Stimulated activated CD4-positive, alpha-beta T cell treated with anti-CD3 and anti-CD28 coated beads, Interleukin-1b, Interleukin-23, amount 100 ng/mL, for 24 hours (primary cell): Measurements from ENCODE around the gene ZBTB5.
"Not testable (repeated sequence)": the region's sequence is repeated elsewhere in the genome, so short reads cannot be mapped to it uniquely, and the experiment has no call there.

Experiments
- DNase-seq, 4 experiments: peaks; one replicate each; pipeline ENCODE4 v3.0.0-alpha.2; 2020; ENCODE audit warnings: low read depth in 4 of 4, low spot score in 1 of 4

ZBTB5 gene

DNA sequence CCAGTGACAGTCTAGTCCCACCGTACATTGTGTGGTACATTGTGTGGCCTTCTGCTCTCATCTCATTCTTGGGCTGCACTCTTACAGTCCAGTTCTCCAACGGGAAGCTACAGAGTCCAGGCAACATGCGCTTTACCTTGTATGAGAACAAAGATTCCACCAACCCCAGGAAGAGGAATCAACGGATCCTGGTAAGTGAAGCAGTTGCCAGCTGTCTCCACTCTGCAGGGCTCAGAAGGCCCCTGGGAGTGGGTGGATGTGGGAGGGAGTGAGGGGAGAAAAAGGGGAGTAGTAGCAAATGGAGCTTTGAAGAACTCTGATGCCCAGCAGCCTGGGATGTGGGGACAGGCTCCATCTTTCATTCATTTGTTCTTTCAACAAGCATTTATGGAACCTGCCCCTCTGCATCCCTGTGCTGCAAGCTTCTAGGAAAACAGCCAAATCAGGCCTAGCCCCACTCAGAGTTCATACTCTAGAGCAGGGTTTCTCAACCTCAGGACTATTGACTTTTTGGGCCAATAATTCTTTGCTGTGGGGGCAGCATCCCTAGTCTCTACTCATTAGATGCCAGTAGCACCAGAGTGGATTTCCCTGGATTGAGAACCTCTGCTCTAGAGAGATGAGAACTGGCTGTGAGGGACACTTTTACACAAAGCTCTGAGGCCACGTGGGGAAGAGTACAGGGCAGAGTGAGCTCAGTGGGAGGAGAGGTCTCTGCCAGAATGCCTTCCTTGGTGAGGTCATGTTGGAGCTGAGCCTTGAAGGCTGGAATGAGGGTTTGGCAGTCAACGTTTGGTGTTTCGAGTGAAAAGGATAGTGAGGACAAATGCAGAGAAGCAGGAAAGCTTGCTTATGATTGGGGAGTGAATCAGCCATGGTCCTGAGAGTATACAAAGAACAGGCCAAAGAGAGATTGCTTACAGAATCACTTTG, 21.6 kb upstream of the ZBTB5 start:
- no peak for DNase-seq

DNA sequence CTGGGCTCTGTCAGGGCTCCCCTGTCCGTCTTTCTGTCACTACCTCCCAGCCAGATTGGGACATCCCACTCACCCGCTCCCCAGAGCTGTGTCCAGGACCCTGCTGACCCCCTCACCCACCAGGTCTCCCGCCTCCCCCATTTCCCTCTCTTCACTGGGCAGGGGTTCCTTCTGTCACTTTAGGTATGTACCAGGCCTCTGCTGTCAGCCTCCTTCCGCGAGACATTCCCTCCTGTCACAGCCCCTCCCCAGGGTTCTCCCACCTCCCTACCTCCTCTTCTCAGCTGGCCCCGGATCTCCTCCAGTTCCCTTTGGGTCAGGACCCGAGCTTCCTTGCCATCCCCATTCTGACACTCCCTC, 21.0 kb upstream of the ZBTB5 start:
- no peak for DNase-seq

DNA sequence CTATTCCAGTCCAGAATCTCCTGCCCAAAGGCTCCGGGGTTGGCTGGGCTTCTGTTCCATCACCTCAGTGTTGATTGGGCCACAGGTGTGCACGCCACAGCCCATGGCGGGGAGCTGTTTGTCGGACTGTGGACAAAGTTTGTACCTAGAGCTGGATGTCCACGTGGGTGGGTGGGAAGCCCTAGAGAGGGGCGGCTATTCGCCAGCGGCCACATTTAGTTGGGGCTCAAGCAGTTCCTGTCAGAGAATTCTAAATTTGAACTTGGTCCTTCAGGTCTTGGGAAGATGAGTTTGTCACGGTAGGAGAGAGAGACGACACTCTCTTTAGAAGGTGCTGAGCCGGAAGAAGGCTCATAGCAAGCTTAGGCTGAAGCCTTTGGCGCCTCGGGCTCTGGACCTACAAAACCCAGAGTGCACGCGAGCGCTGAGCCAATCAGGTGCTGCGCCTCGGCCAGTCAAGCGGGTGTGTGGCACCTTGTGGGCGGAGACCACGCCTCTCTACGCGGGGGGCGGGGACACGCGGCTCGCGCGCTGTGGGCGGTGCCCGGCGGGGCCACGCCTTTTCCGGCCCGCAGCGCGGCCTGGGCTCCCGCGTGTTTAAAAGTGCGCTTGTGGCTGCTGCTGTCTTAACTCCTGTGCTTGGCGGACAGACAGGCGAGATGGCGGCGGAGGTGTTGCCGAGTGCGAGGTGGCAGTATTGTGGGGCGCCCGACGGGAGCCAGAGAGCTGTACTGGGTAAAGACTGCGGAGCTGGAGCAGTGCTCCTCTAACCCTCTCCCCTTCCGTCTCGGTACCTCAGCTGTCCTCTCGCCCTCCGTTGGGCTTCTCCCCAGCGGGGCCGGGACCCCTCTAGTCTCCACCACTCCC, 20.4 kb upstream of the ZBTB5 start, which contains the start of gene POLR1E:
TSS of gene POLR1E (plus strand) at position 560 of the 867 bp plus-strand sequence. CDS start at position 660, 100 bp downstream.
- DNase-seq = peak; percentile 92 to 96 (median 94)

GRCh38 chr9:37480759-37481158, 15.5 kb upstream of the ZBTB5 start:
- DNase-seq = no peak

DNA sequence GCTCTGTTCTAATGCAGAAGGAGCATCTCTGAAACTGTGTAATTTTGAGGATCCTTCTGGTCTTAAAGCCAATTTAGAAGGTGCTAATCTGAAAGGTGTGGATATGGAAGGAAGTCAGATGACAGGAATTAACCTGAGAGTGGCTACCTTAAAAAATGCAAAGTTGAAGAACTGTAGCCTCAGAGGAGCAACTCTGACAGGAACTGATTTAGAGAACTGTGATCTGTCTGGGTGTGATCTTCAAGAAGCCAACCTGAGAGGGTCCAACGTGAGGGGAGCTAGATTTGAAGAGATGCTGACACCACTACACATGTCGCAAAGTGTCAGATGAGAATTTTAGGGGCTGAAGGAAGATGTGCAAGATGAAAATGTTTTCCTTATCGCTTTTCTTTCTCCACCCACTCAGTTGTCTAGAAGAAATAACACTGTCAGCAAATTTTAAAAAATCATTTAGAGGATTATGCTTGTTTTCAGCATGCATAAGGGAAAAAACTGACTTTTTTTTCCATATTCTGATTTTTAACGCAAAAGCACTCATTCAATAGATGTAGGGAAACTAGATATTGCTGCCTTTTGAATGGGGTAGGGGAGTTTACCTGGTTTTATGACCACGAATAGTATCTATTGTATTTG, 12.9 kb upstream of the ZBTB5 start:
- not testable (repeated sequence) for DNase-seq

DNA sequence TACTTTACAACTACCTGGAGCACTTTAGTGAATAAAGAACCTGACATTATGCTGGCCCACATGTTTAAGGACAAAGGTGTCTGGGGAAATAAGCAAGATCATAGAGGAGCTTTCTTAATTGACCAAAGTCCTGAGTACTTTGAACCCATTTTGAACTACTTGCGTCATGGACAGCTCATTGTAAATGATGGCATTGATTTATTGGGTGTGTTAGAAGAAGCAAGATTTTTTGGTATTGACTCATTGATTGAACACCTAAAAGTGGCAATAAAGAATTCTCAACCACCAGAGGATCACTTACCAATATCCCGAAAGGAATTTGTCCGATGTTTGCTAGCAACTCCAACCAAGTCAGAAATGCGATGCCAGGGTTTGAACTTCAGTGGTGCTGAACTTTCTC, 12.2 kb upstream of the ZBTB5 start:
- not testable (repeated sequence) for DNase-seq

GRCh38 chr9:37476930-37477329, 11.7 kb upstream of the ZBTB5 start:
- no peak for DNase-seq

- no peak for DNase-seq
Measured at GRCh38 chr9:37474438-37474837, 9.2 kb upstream of the ZBTB5 start.

GRCh38 chr9:37473982-37474381, 8.7 kb upstream of the ZBTB5 start:
- DNase-seq = not testable (repeated sequence)

GRCh38 chr9:37471942-37472684, 6.9 kb upstream of the ZBTB5 start:
- no peak for DNase-seq

GRCh38 chr9:37468620-37469019, 3.4 kb upstream of the ZBTB5 start:
- no peak for DNase-seq

GRCh38 chr9:37467530-37467929, 2.3 kb upstream of the ZBTB5 start:
- DNase-seq = not testable (repeated sequence)

DNA sequence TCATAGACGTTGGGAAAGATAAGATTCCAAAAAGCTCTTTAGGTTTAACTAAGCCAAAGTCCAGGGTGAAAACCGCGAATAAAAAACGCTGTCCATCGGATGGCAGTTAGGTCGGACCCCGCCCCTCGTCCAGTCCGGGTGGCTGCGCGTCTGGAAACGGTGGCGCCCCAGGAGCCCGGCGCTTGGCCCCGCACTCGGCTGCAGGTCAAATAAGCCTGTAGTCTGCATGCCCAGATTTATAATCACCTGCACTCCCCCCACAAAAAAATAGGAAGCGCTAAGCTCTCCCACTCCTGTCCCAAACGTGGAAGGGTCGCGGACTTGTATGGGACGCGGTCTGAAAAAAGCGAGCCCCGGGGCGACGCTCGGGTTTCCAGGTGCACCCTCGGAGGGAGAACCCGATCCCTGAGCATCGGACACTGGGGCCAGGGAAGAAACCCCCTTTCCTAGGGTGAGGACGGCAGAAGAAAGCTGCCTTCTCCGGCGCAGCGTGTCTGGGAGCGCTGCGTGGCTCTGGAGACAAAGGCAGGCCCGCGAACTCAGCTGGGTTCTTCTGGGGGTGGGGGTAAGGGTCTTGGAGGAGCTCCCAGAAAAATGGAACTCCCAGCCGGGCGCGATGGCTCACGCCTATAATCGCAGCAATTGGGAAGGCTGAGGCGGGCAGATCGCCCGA, 923 bp upstream of the ZBTB5 start:
- peak in 2 of 4 experiments; percentile 22 for DNase-seq

- DNase-seq = peak; percentile 42 to 73 (median 60)
Measured at GRCh38 chr9:37464426-37465248, 613 bp downstream of the ZBTB5 start.

- DNase-seq = no peak
Measured at GRCh38 chr9:37464006-37464405, 1.2 kb downstream of the ZBTB5 start.

DNA sequence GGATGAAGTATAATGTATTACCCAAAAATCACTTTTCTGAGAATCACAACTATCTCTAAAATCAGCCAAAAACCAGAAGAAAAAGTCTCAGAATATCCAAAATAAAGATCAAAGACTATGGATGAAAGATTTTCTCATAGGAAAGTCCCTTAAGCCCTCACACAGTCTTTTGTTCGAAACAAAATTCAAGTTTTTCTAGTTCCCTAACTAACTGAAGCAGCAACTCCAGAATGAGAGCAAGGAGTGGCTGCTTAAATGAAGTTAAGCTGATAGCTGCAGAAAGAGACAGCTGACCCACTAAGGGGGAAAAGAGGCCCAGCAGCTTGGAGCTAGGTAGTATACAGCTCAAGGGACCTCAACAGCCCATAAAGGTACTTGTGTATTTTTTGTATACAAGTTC, 8.4 kb downstream of the ZBTB5 start:
- no peak for DNase-seq

DNA sequence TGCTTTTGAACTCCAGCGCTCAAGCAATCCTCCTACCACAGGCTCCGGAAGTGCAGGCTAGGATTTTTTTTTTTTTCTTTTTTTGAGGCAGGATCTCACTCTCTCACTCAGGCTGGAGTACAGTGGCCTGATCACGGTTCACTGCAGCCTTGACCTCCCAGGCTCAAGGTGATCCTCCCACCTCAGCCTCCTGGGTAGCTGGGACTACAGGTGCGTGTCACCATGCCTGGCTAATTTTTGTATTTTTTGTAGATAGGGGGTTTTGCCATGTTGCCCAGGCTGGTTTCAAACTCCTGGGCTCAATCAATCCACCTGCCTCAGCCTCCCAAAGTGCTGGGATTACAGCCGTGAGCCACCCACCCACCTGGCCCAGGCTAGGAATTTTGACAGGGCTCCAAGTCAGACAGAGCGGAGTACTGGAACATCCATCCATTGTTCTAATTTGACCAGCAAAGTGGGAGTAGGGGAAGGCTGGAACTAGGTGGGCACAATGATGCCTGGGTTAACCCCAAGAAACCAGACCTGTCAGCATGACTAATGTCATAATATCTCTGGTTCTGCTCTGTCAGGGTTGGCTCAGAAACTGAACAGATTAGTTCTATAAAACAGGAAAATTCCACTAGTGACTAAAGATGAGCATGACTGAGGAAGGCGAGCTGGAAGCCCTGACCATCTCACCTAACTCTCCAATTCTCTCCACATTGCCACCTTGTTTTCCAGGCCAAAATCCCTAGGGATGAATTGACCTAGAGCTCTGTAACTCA, 9.2 kb downstream of the ZBTB5 start:
- no peak for DNase-seq

DNA sequence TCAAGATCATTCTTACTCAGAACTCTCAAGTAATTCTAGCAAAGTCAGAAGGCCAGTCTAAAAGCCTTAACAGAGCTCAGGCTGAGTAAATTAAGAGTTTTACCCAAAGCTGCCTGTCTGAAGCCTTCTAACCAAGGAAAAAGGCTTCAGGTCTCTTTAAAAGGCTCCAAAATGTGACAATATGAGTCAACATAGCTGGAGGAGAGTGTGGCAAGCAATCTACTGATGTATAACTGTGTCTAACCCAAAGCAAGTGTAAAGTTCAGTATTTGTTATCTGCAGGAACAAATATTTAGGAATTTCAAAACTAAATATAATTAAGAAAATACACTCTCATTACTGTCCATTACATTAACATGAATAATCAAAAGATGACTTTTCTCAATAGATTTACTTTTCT, 11.0 kb downstream of the ZBTB5 start:
- DNase-seq = no peak

DNA sequence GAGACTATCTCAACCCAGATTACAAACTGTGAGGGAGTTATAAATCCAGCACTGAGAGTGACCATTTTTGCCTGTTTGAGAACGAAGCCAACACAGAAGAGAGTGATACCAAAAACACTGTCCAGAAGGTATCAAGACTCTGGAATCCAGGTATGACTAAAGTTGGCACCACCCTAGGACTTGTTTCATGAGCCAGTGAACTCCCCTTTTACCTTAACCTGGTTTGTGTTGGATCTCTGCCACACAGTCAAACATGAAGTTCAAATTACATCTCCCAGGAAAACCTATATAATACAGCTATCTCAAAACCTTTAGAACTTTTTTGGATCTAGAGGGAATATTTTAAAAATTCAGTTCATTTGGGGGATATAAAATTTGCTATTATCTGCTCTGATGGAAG, 11.4 kb downstream of the ZBTB5 start:
- DNase-seq = no peak
